Keratinocyte (primary cell): Measurements from ENCODE around the gene SDR39U1. TPM values are rescaled to one million over a fixed set of nuclear protein-coding genes. Genes with fewer than 3 reads are reported as not detected.

Experiments used
- DNase-seq: peaks from one replicate; pipeline ENCODE4 v3.0.0-alpha.2; 2011; ENCODE audit warnings: low read depth, missing footprints, low spot score
- FAIRE-seq: peaks from 2 replicates; lab custom pipeline; 2011; peaks lifted over from hg19 to GRCh38; lab: Jason Lieb, UNC
- H2AFZ ChIP-seq: 2 replicates; pipeline ENCODE4 v1.6.0; 2012; ENCODE audit warnings: low read length, control low read depth, inconsistent platforms; ENCODE audit not compliant: control insufficient read depth
- H3K27ac ChIP-seq: 2 replicates; pipeline ENCODE4 v1.5.1; 2011; ENCODE audit warnings: low read length; ENCODE audit not compliant: control insufficient read depth, insufficient read depth
- H3K27me3 ChIP-seq: 3 replicates; pipeline ENCODE4 v1.6.0; 2011; ENCODE audit warnings: low read length; ENCODE audit not compliant: control insufficient read depth, insufficient read depth; ENCODE audit errors: extremely low read depth
- H3K36me3 ChIP-seq, 2 experiments: 2 replicates in 1 of 2; 3 replicates in 1 of 2; pipeline ENCODE4 v1.5.1; 2011; ENCODE audit warnings: low read length in 2 of 2, mild to moderate bottlenecking in 1 of 2; ENCODE audit not compliant: control insufficient read depth in 2 of 2, insufficient read depth in 2 of 2; ENCODE audit errors: extremely low read depth in 1 of 2
- H3K4me1 ChIP-seq: 3 replicates; pipeline ENCODE4 v1.5.1; 2011; ENCODE audit warnings: low read length; ENCODE audit not compliant: control insufficient read depth, insufficient read depth; ENCODE audit errors: extremely low read depth
- H3K4me2 ChIP-seq: 3 replicates; pipeline ENCODE4 v1.6.0; 2011; ENCODE audit warnings: low read depth, low read length; ENCODE audit not compliant: control insufficient read depth, insufficient read depth; ENCODE audit errors: extremely low read depth
- H3K4me3 ChIP-seq, 3 experiments: fragments of 200-600 bp in 1 of 3; sonication (generic) in 1 of 3; 2 replicates in 2 of 3; 3 replicates in 1 of 3; pipeline ENCODE4 v1.5.1; 2011 to 2016; ENCODE audit warnings: low read length in 3 of 3, mild to moderate bottlenecking in 3 of 3, control low read depth in 2 of 3, inconsistent platforms in 1 of 3, low read depth in 1 of 3, mixed read lengths in 1 of 3, mixed run types in 1 of 3, moderate library complexity in 1 of 3; ENCODE audit not compliant: control insufficient read depth in 2 of 3, insufficient read depth in 2 of 3; ENCODE audit errors: extremely low read depth in 1 of 3
- H3K79me2 ChIP-seq: 2 replicates; pipeline ENCODE4 v1.6.0; 2012; ENCODE audit warnings: low read length; ENCODE audit not compliant: control insufficient read depth, insufficient read depth
- H3K9ac ChIP-seq: 3 replicates; pipeline ENCODE4 v1.6.0; 2011; ENCODE audit warnings: low read length; ENCODE audit not compliant: control insufficient read depth, insufficient read depth; ENCODE audit errors: extremely low read depth
- H3K9me1 ChIP-seq: 3 replicates; pipeline ENCODE4 v1.6.0; 2011; ENCODE audit warnings: low read length; ENCODE audit not compliant: control insufficient read depth, insufficient read depth; ENCODE audit errors: extremely low read depth
- H3K9me3 ChIP-seq: 2 replicates; pipeline ENCODE4 v1.5.1; 2012; ENCODE audit warnings: low read depth, low read length; ENCODE audit not compliant: control insufficient read depth
- H4K20me1 ChIP-seq: 3 replicates; pipeline ENCODE4 v1.6.0; 2011; ENCODE audit warnings: low read length; ENCODE audit not compliant: control insufficient read depth, insufficient read depth; ENCODE audit errors: extremely low read depth
- CTCF ChIP-seq, 3 experiments: IDR thresholded peaks in 1 of 3; conservative IDR thresholded peaks in 1 of 3; optimal IDR thresholded peaks in 1 of 3; 2 replicates in 2 of 3; 3 replicates in 1 of 3; pipeline versions ENCODE3 to v1.5.1; 2011; ENCODE audit warnings: low read length in 3 of 3, mild to moderate bottlenecking in 3 of 3, moderate library complexity in 2 of 3, control low read depth in 1 of 3, inconsistent platforms in 1 of 3; ENCODE audit not compliant: insufficient read depth in 2 of 3; ENCODE audit errors: extremely low read depth in 1 of 3
- EZH2 ChIP-seq: IDR thresholded peaks from one replicate; pipeline ENCODE4 v1.6.1; 2012; ENCODE audit warnings: inconsistent platforms, mild to moderate bottlenecking, low read length, moderate library complexity
- dilution Hi-C: fragments of 300-500 bp; cut with MboI; formaldehyde crosslinking; loops from one replicate; pipeline ENCODE4 v1.7.0; 2020; ENCODE audit warnings: low sequenced_read_pairs; ENCODE audit not compliant: extremely low pct_ligation_motif_present
- polyA plus RNA-seq, 5 experiments: library from polyadenylated mRNA; depleted of rRNA in 3 of 5; stranded (reverse) in 3 of 5; stranded (forward) in 1 of 5; unstranded in 1 of 5; fragments of >200 nt; gene quantifications; 1 replicate in 1 of 5; 2 replicates in 3 of 5; 3 replicates in 1 of 5; pipeline versions ENCODE4 v1.2.1 to v1.2.3, GENCODE V29; 2011 to 2012; ENCODE audit warnings: missing spikeins in 2 of 5, low read depth in 1 of 5, low replicate concordance in 1 of 5

Gene SDR39U1
- polyA plus RNA-seq, 1 donor (not counting 4 experiments of a cell fraction or from before 2014, with no cell fraction given): 27.4 TPM

GRCh38 chr14:24416254-24416931, 26.2 kb downstream of the SDR39U1 start:
- peaks cover 4% of the 10 kb centered on the region for H3K9me1 ChIP-seq
- H3K9me3 ChIP-seq: no peaks in the 10 kb centered on the region
- no peak overlapping the region for H3K4me3 ChIP-seq
- H4K20me1 ChIP-seq: no peaks in the 10 kb centered on the region
- no peaks in the 10 kb centered on the region for H3K79me2 ChIP-seq
- dilution Hi-C loops: no loop called here
- H3K4me1 ChIP-seq: peaks cover 17% of the 10 kb centered on the region
- DNase-seq (no peak), FAIRE-seq (no peak)
- no peak overlapping the region for H3K27ac ChIP-seq
- H3K9ac ChIP-seq: no peak overlapping the region
- H3K36me3 ChIP-seq: no peaks in the 10 kb centered on the region
- TF ChIP-seq CTCF (optimal IDR thresholded peaks at IDR 0.05 in 1 of 3, IDR thresholded peaks at IDR 0.05 in 1 of 3, conservative IDR thresholded peaks at IDR 0.05 in 1 of 3; ENCODE audit: extremely low read depth in 1 of 3, insufficient read depth in 2 of 3, low read length in 3 of 3) (no peak), EZH2 (no peak)
- no peak overlapping the region for H3K4me2 ChIP-seq
- H3K27me3 ChIP-seq: no peaks in the 10 kb centered on the region
- no peak overlapping the region for H2AFZ ChIP-seq

- H3K9ac ChIP-seq: no peak overlapping the region
- no peaks in the 10 kb centered on the region for H4K20me1 ChIP-seq
- H3K4me3 ChIP-seq: no peak overlapping the region
- no peak overlapping the region for H3K4me2 ChIP-seq
- H3K79me2 ChIP-seq: no peaks in the 10 kb centered on the region
- TF ChIP-seq EZH2 (no peak), CTCF (optimal IDR thresholded peaks at IDR 0.05 in 1 of 3, IDR thresholded peaks at IDR 0.05 in 1 of 3, conservative IDR thresholded peaks at IDR 0.05 in 1 of 3; ENCODE audit: extremely low read depth in 1 of 3, insufficient read depth in 2 of 3, low read length in 3 of 3) (no peak)
- no peak overlapping the region for H3K27ac ChIP-seq
- peaks cover 4% of the 10 kb centered on the region for H3K9me1 ChIP-seq
- H3K9me3 ChIP-seq: no peaks in the 10 kb centered on the region
- FAIRE-seq (no peak), DNase-seq (no peak)
- peaks cover 17% of the 10 kb centered on the region for H3K4me1 ChIP-seq
- no peaks in the 10 kb centered on the region for H3K27me3 ChIP-seq
- no peak overlapping the region for H2AFZ ChIP-seq
- dilution Hi-C loops: no loop called here
- no peaks in the 10 kb centered on the region for H3K36me3 ChIP-seq
Observed at GRCh38 chr14:24415421-24416253, 26.9 kb downstream of the SDR39U1 start.
